ENCODE measurements around the gene SLX4.
"Not testable (repeated sequence)": the region's sequence is repeated elsewhere in the genome, so short reads cannot be mapped to it uniquely, and the experiment has no call there.

The SLX4 gene

GRCh38 chr16:3611146-3611975, at the start of gene SLX4:
SLX4 (minus strand) TSS chr16:3611606; CDS start chr16:3608964, 2,642 bp downstream.
- in situ Hi-C loops (cut with MboI; ENCODE audit: low pct_unique_long_range_greater_than_20kb, low sequenced_read_pairs): no loop called here
- peak; percentile 92 for DNase-seq

GRCh38 chr16:3659251-3659650, 47.8 kb upstream of the SLX4 start:
- in situ Hi-C loops (cut with MboI; ENCODE audit: low pct_unique_long_range_greater_than_20kb, low sequenced_read_pairs): no loop called here
- DNase-seq: no peak

GRCh38 chr16:3656491-3657468, 45.4 kb upstream of the SLX4 start:
- DNase-seq: no peak
- in situ Hi-C loops (cut with MboI; ENCODE audit: low pct_unique_long_range_greater_than_20kb, low sequenced_read_pairs): no loop called here

GRCh38 chr16:3656160-3656490, 44.7 kb upstream of the SLX4 start:
- in situ Hi-C loops (cut with MboI; ENCODE audit: low pct_unique_long_range_greater_than_20kb, low sequenced_read_pairs); DNase-seq: not testable (repeated sequence)

GRCh38 chr16:3655396-3656159, 44.2 kb upstream of the SLX4 start:
- in situ Hi-C loops (cut with MboI; ENCODE audit: low pct_unique_long_range_greater_than_20kb, low sequenced_read_pairs): no loop called here
- DNase-seq: no peak

- in situ Hi-C loops (cut with MboI; ENCODE audit: low pct_unique_long_range_greater_than_20kb, low sequenced_read_pairs): no loop called here
- no peak for DNase-seq
Measured at GRCh38 chr16:3655030-3655395, 43.6 kb upstream of the SLX4 start.

GRCh38 chr16:3654249-3654991, 43.0 kb upstream of the SLX4 start, which contains the start of gene DNASE1:
DNASE1 (plus strand) TSS chr16:3654691; CDS start chr16:3655374, 683 bp downstream.
- in situ Hi-C loops (cut with MboI; ENCODE audit: low pct_unique_long_range_greater_than_20kb, low sequenced_read_pairs): no loop called here
- DNase-seq: peak; percentile 67

- in situ Hi-C loops (cut with MboI; ENCODE audit: low pct_unique_long_range_greater_than_20kb, low sequenced_read_pairs): no loop called here
Measured at GRCh38 chr16:3652373-3653195, 41.2 kb upstream of the SLX4 start.

GRCh38 chr16:3651461-3652372, 40.3 kb upstream of the SLX4 start:
- in situ Hi-C loops (cut with MboI; ENCODE audit: low pct_unique_long_range_greater_than_20kb, low sequenced_read_pairs): no loop called here
- DNase-seq: no peak

More at GRCh38 chr16:3652373-3653195, 41.2 kb upstream of the SLX4 start:
- no peak for DNase-seq

- DNase-seq: no peak
- in situ Hi-C loops (cut with MboI; ENCODE audit: low pct_unique_long_range_greater_than_20kb, low sequenced_read_pairs): no loop called here
Measured at GRCh38 chr16:3650631-3651265, 39.3 kb upstream of the SLX4 start.

- in situ Hi-C loops (cut with MboI; ENCODE audit: low pct_unique_long_range_greater_than_20kb, low sequenced_read_pairs): no loop called here
- no peak for DNase-seq
Measured at GRCh38 chr16:3646348-3646920, 35.0 kb upstream of the SLX4 start.

GRCh38 chr16:3645504-3646347, 34.3 kb upstream of the SLX4 start:
- in situ Hi-C loops (cut with MboI; ENCODE audit: low pct_unique_long_range_greater_than_20kb, low sequenced_read_pairs): no loop called here
- DNase-seq: no peak

- in situ Hi-C loops (cut with MboI; ENCODE audit: low pct_unique_long_range_greater_than_20kb, low sequenced_read_pairs): no loop called here
- DNase-seq: no peak
Measured at GRCh38 chr16:3645108-3645503, 33.7 kb upstream of the SLX4 start.

GRCh38 chr16:3643095-3643730, 31.8 kb upstream of the SLX4 start:
- in situ Hi-C loops (cut with MboI; ENCODE audit: low pct_unique_long_range_greater_than_20kb, low sequenced_read_pairs): no loop called here

More at GRCh38 chr16:3643095-3643730, 31.8 kb upstream of the SLX4 start:
- DNase-seq: no peak
